Osteoblast (primary cell): ENCODE data around the gene SOS2. TPM values are rescaled to one million over a fixed set of nuclear protein-coding genes. Genes with fewer than 3 reads are reported as not detected.

Source experiments
- DNase-seq: peaks from one replicate; pipeline ENCODE4 v3.0.0; 2011; ENCODE audit warnings: low spot score, mixed read lengths; ENCODE audit not compliant: insufficient read length; ENCODE audit errors: missing footprints
- H2AFZ ChIP-seq: 2 replicates; pipeline ENCODE4 v1.6.0; 2011; ENCODE audit warnings: mild to moderate bottlenecking, low read length
- H3K27ac ChIP-seq: 2 replicates; pipeline ENCODE4 v1.5.1; 2011; ENCODE audit warnings: mild to moderate bottlenecking, low read depth, low read length, moderate library complexity
- H3K27me3 ChIP-seq: 2 replicates; pipeline ENCODE4 v1.6.0; 2012; ENCODE audit warnings: mild to moderate bottlenecking, control low read depth, inconsistent platforms, low read length, moderate library complexity; ENCODE audit not compliant: insufficient read depth
- H3K36me3 ChIP-seq: 2 replicates; pipeline ENCODE4 v1.5.1; 2011; ENCODE audit warnings: mild to moderate bottlenecking, low read length, control low read depth, moderate library complexity; ENCODE audit not compliant: insufficient read depth
- H3K4me1 ChIP-seq: 2 replicates; pipeline ENCODE4 v1.5.1; 2011; ENCODE audit warnings: mild to moderate bottlenecking, low read length, control low read depth, moderate library complexity; ENCODE audit not compliant: insufficient read depth
- H3K4me2 ChIP-seq: 2 replicates; pipeline ENCODE4 v1.6.0; 2011; ENCODE audit warnings: mild to moderate bottlenecking, low read length; ENCODE audit not compliant: insufficient read depth
- H3K4me3 ChIP-seq: fragments of 200-600 bp; sonication (generic); 3 replicates; pipeline ENCODE4 v1.5.1; 2012; ENCODE audit warnings: mild to moderate bottlenecking, low read length, inconsistent platforms; ENCODE audit not compliant: insufficient read depth
- H3K79me2 ChIP-seq: 2 replicates; pipeline ENCODE4 v1.6.0; 2012; ENCODE audit warnings: mild to moderate bottlenecking, low read length, control low read depth, inconsistent platforms; ENCODE audit not compliant: insufficient read depth
- H3K9me3 ChIP-seq: 2 replicates; pipeline ENCODE4 v1.5.1; 2011; ENCODE audit warnings: low read depth, low read length, control low read depth
- H4K20me1 ChIP-seq: 2 replicates; pipeline ENCODE4 v1.6.0; 2012; ENCODE audit warnings: mild to moderate bottlenecking, low read length, control low read depth; ENCODE audit not compliant: insufficient read depth
- total RNA-seq: library from RNA; depleted of rRNA; stranded (reverse); fragments of >200 nt; gene quantifications from 2 replicates; pipeline ENCODE4 v1.2.3, GENCODE V29; 2012
- TF ChIP-seq, protein P1 (sequence below): IDR thresholded peaks from 2 replicates; pipeline ENCODE4 v1.5.1; 2011; ENCODE audit warnings: mild to moderate bottlenecking, low read depth, low read length, moderate library complexity; ENCODE audit errors: extremely low read depth

SOS2 gene
- total RNA-seq, 1 donor: 29.7 TPM

DNA sequence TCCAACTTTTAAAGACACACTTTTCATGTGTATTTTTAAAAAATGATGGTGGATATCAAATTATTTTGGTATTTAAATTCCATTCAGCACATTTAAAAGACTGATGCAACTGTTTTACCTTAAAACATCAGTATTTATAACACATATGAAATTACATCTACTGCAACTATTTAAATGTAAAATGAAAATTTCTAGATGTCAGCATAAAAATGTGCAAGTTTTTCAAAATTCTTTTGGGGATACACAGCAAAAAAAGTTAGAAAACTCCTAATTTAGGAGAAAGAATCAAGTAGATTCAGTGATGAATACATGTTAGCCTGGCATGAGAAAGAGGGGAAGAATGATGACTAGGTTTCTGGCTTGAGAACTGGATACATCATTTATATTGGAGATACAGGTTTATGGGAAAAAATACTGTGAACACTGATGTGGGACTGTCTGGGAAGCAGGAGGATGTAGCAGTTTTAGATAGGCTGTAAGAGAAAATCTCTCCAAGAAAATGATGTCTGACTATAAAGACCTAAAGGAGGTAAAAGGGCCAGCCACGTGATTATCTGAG is 9.2 kb downstream of the SOS2 start:
- peaks cover 22% of the 10 kb centered on the region for H3K4me1 ChIP-seq
- H3K4me2 ChIP-seq: no peak overlapping the region
- no peaks in the 10 kb centered on the region for H3K36me3 ChIP-seq
- H3K27me3 ChIP-seq: no peaks in the 10 kb centered on the region
- no peak overlapping the region for H2AFZ ChIP-seq
- H3K27ac ChIP-seq: no peak overlapping the region
- TF ChIP-seq, protein P1, sequence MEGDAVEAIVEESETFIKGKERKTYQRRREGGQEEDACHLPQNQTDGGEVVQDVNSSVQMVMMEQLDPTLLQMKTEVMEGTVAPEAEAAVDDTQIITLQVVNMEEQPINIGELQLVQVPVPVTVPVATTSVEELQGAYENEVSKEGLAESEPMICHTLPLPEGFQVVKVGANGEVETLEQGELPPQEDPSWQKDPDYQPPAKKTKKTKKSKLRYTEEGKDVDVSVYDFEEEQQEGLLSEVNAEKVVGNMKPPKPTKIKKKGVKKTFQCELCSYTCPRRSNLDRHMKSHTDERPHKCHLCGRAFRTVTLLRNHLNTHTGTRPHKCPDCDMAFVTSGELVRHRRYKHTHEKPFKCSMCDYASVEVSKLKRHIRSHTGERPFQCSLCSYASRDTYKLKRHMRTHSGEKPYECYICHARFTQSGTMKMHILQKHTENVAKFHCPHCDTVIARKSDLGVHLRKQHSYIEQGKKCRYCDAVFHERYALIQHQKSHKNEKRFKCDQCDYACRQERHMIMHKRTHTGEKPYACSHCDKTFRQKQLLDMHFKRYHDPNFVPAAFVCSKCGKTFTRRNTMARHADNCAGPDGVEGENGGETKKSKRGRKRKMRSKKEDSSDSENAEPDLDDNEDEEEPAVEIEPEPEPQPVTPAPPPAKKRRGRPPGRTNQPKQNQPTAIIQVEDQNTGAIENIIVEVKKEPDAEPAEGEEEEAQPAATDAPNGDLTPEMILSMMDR: no peak
- peak; percentile 9 for DNase-seq
- H4K20me1 ChIP-seq: peaks cover 40% of the 10 kb centered on the region
- H3K9me3 ChIP-seq: no peaks in the 10 kb centered on the region
- H3K79me2 ChIP-seq: peaks cover 83% of the 10 kb centered on the region
- no peak overlapping the region for H3K4me3 ChIP-seq

- TF ChIP-seq, protein P1: no peak
- no peak overlapping the region for H3K4me3 ChIP-seq
- H4K20me1 ChIP-seq: peaks cover 14% of the 10 kb centered on the region
- no peaks in the 10 kb centered on the region for H3K27me3 ChIP-seq
- peaks cover 4% of the 10 kb centered on the region for H3K4me1 ChIP-seq
- H3K27ac ChIP-seq: no peak overlapping the region
- H2AFZ ChIP-seq: no peak overlapping the region
- no peaks in the 10 kb centered on the region for H3K9me3 ChIP-seq
- peaks cover 81% of the 10 kb centered on the region for H3K79me2 ChIP-seq
- H3K36me3 ChIP-seq: no peaks in the 10 kb centered on the region
- no peak for DNase-seq
- no peak overlapping the region for H3K4me2 ChIP-seq
Measured at GRCh38 chr14:50218501-50218900, 12.9 kb downstream of the SOS2 start.

GRCh38 chr14:50215416-50215815 is 16.0 kb downstream of the SOS2 start:
- peaks cover 9% of the 10 kb centered on the region for H4K20me1 ChIP-seq
- H3K4me3 ChIP-seq: no peak overlapping the region
- TF ChIP-seq, protein P1: no peak
- H3K36me3 ChIP-seq: no peaks in the 10 kb centered on the region
- peaks cover 77% of the 10 kb centered on the region for H3K79me2 ChIP-seq
- H3K27ac ChIP-seq: no peak overlapping the region
- no peak for DNase-seq
- no peaks in the 10 kb centered on the region for H3K9me3 ChIP-seq
- H2AFZ ChIP-seq: no peak overlapping the region
- no peaks in the 10 kb centered on the region for H3K27me3 ChIP-seq
- H3K4me1 ChIP-seq: no peaks in the 10 kb centered on the region
- no peak overlapping the region for H3K4me2 ChIP-seq

GRCh38 chr14:50213795-50214194 is 17.6 kb downstream of the SOS2 start:
- Histone ChIP-seq H3K4me3 (no peak overlapping the region), H3K4me2 (no peak overlapping the region), H3K27me3 (no peaks in the 10 kb centered on the region), H3K36me3 (no peaks in the 10 kb centered on the region), H3K79me2 (peaks cover 76% of the 10 kb centered on the region), H4K20me1 (peaks cover 9% of the 10 kb centered on the region), H3K4me1 (no peaks in the 10 kb centered on the region), H2AFZ (no peak overlapping the region), H3K9me3 (no peaks in the 10 kb centered on the region), H3K27ac (no peak overlapping the region)
- TF ChIP-seq, protein P1: no peak
- DNase-seq: no peak
